H9 (cell line): ENCODE results near the gene ALCAM. TPM values are rescaled to one million over a fixed set of nuclear protein-coding genes. Genes with fewer than 3 reads are reported as not detected.

ENCODE experiments used
- DNase-seq: peaks from one replicate; pipeline ENCODE4 v3.0.0-alpha.2; 2017
- H2AFZ ChIP-seq: one replicate; pipeline ENCODE4 v1.6.1; 2013; ENCODE audit warnings: mild to moderate bottlenecking, low read length, control low read depth, moderate library complexity
- H2AK5ac ChIP-seq: 2 replicates; pipeline ENCODE4 v1.6.1; 2013; ENCODE audit warnings: low read length, control low read depth, mixed read lengths; ENCODE audit not compliant: insufficient read length
- H2BK120ac ChIP-seq: one replicate; pipeline ENCODE4 v1.6.1; 2013; ENCODE audit warnings: low read depth, mild to moderate bottlenecking, low read length, control low read depth, inconsistent platforms; ENCODE audit not compliant: poor library complexity, severe bottlenecking
- H2BK12ac ChIP-seq: 2 replicates; pipeline ENCODE4 v1.6.1; 2013; ENCODE audit warnings: low read length, control low read depth, mixed read lengths, low read depth; ENCODE audit not compliant: insufficient read length
- H2BK15ac ChIP-seq: 2 replicates; pipeline ENCODE4 v1.6.1; 2013; ENCODE audit warnings: low read depth, low read length, control low read depth
- H2BK20ac ChIP-seq: one replicate; pipeline ENCODE4 v1.6.1; 2013; ENCODE audit warnings: low read depth, mild to moderate bottlenecking, low read length, control low read depth, inconsistent platforms; ENCODE audit not compliant: poor library complexity, severe bottlenecking
- H2BK5ac ChIP-seq: 2 replicates; pipeline ENCODE4 v1.6.1; 2013; ENCODE audit warnings: low read length, control low read depth, mixed read lengths; ENCODE audit not compliant: insufficient read length
- H3K14ac ChIP-seq: 2 replicates; pipeline ENCODE4 v1.6.1; 2013; ENCODE audit warnings: low read length, control low read depth; ENCODE audit not compliant: insufficient read depth
- H3K18ac ChIP-seq: 2 replicates; pipeline ENCODE4 v1.6.1; 2013; ENCODE audit warnings: low read depth, mild to moderate bottlenecking, mixed read lengths, low read length, control low read depth; ENCODE audit not compliant: insufficient read length
- H3K23ac ChIP-seq: 2 replicates; pipeline ENCODE4 v1.6.1; 2013; ENCODE audit warnings: low read length, control low read depth, mixed read lengths, low read depth; ENCODE audit not compliant: insufficient read length
- H3K23me2 ChIP-seq: 2 replicates; pipeline ENCODE4 v1.6.1; 2013; ENCODE audit warnings: low read depth, mild to moderate bottlenecking, mixed read lengths, low read length, control low read depth; ENCODE audit not compliant: insufficient read length, poor library complexity, severe bottlenecking
- H3K27ac ChIP-seq: 2 replicates; pipeline ENCODE4 v1.5.1; 2013; ENCODE audit warnings: low read length, control low read depth, mixed read lengths, low read depth; ENCODE audit not compliant: insufficient read length
- H3K27me3 ChIP-seq: 2 replicates; pipeline ENCODE4 v1.6.1; 2013; ENCODE audit warnings: low read length, control low read depth, inconsistent platforms; ENCODE audit not compliant: insufficient read depth
- H3K4ac ChIP-seq: 2 replicates; pipeline ENCODE4 v1.6.1; 2013; ENCODE audit warnings: low read depth, mild to moderate bottlenecking, control low read depth, inconsistent platforms, low read length, moderate library complexity
- H3K4me1 ChIP-seq: 2 replicates; pipeline ENCODE4 v1.6.1; 2013; ENCODE audit warnings: low read length, control low read depth, inconsistent platforms; ENCODE audit not compliant: insufficient read depth
- H3K4me2 ChIP-seq: 2 replicates; pipeline ENCODE4 v1.6.1; 2013; ENCODE audit warnings: low read length, control low read depth, mixed read lengths; ENCODE audit not compliant: insufficient read length, insufficient read depth
- H3K56ac ChIP-seq: 2 replicates; pipeline ENCODE4 v1.6.1; 2013; ENCODE audit warnings: low read depth, mild to moderate bottlenecking, mixed read lengths, low read length, control low read depth; ENCODE audit not compliant: insufficient read length
- H3K79me1 ChIP-seq: 2 replicates; pipeline ENCODE4 v1.6.1; 2013; ENCODE audit warnings: low read depth, mild to moderate bottlenecking, moderate library complexity, low read length, control low read depth, inconsistent platforms; ENCODE audit not compliant: insufficient read depth, poor library complexity, severe bottlenecking
- H3K79me2 ChIP-seq: 2 replicates; pipeline ENCODE4 v1.6.1; 2013; ENCODE audit warnings: low read length, control low read depth, inconsistent platforms; ENCODE audit not compliant: insufficient read depth
- H3K9ac ChIP-seq: 2 replicates; pipeline ENCODE4 v1.6.1; 2013; ENCODE audit warnings: low read length, control low read depth, mixed read lengths; ENCODE audit not compliant: insufficient read length; ENCODE audit errors: extremely low read depth
- H3K9me3 ChIP-seq: one replicate; pipeline ENCODE4 v1.6.1; 2013; ENCODE audit warnings: low read depth, low read length, inconsistent platforms; ENCODE audit not compliant: control insufficient read depth
- H3T11ph ChIP-seq: one replicate; pipeline ENCODE4 v1.6.1; 2013; ENCODE audit warnings: mild to moderate bottlenecking, low read length, control low read depth, inconsistent platforms
- H4K20me1 ChIP-seq: one replicate; pipeline ENCODE4 v1.6.1; 2013; ENCODE audit not compliant: control insufficient read depth, insufficient read length, insufficient read depth
- H4K5ac ChIP-seq: 2 replicates; pipeline ENCODE4 v1.6.1; 2013; ENCODE audit warnings: low read depth, mild to moderate bottlenecking, mixed read lengths, low read length, control low read depth; ENCODE audit not compliant: insufficient read length
- H4K8ac ChIP-seq: replicated peaks from 2 replicates; pipeline ENCODE4 v1.6.1; 2013; ENCODE audit warnings: low read length, control low read depth, mixed read lengths, low read depth; ENCODE audit not compliant: insufficient read length
- H4K91ac ChIP-seq: 2 replicates; pipeline ENCODE4 v1.6.1; 2013; ENCODE audit warnings: low read depth, mild to moderate bottlenecking, moderate library complexity, mixed read lengths, low read length, control low read depth; ENCODE audit not compliant: insufficient read length
- H3K27ac Mint-ChIP-seq, 3 experiments: 2 replicates in 2 of 3; 3 replicates in 1 of 3; pipeline ENCODE4 v1.8.0; 2020 to 2021; ENCODE audit warnings: mixed read lengths in 3 of 3, mild to moderate bottlenecking in 1 of 3, moderate library complexity in 1 of 3
- H3K27me3 Mint-ChIP-seq: 2 replicates; pipeline ENCODE4 v1.8.0; 2021; ENCODE audit warnings: low read depth, mild to moderate bottlenecking, moderate library complexity, mixed read lengths
- H3K36me3 Mint-ChIP-seq, 3 experiments: 2 replicates in 2 of 3; 3 replicates in 1 of 3; pipeline ENCODE4 v1.8.0; 2020 to 2021; ENCODE audit warnings: low read depth in 3 of 3, mixed read lengths in 3 of 3; ENCODE audit not compliant: insufficient read depth in 1 of 3
- H3K4me1 Mint-ChIP-seq, 2 experiments: 2 replicates each; pipeline ENCODE4 v1.8.0; 2020; ENCODE audit warnings: mixed read lengths in 2 of 2
- H3K4me3 Mint-ChIP-seq, 2 experiments: 2 replicates in 1 of 2; 3 replicates in 1 of 2; pipeline ENCODE4 v1.8.0; 2020 to 2021; ENCODE audit warnings: mild to moderate bottlenecking in 2 of 2, mixed read lengths in 2 of 2, moderate library complexity in 1 of 2
- H3K9me3 Mint-ChIP-seq, 2 experiments: 2 replicates in 1 of 2; 3 replicates in 1 of 2; pipeline ENCODE4 v1.8.0; 2020; ENCODE audit warnings: mild to moderate bottlenecking in 2 of 2, mixed read lengths in 2 of 2, moderate library complexity in 1 of 2
- CTCF ChIP-seq: fragments of 200-600 bp; sonication (generic); conservative IDR thresholded peaks from 3 replicates; pipeline ENCODE4 v1.8.0; 2021; ENCODE audit warnings: antibody characterized with exemption, mild to moderate bottlenecking
- WGBS: extraction: QIAGEN DNeasy Blood & Tissue Kit; methylation state at CpG from one replicate; pipeline ENCODE4 v1.1.7; 2013; ENCODE audit warnings: missing lambda C conversion rate, low lambda C conversion rate, mixed read lengths; ENCODE audit not compliant: insufficient read length; ENCODE audit errors: extremely low coverage; 5-methylcytosine and 5-hydroxymethylcytosine counted together
- total RNA-seq: library from RNA; stranded (reverse); gene quantifications from 2 replicates; pipeline ENCODE4 v1.2.1, GENCODE V29; 2021

The ALCAM gene
- total RNA-seq, 1 experiment from 2014 or later: 43.7 TPM

- Mint-ChIP-seq H3K4me1 (peaks cover 22 to 25% of the 10 kb centered on the region in 2 experiments), H3K27ac (no peak overlapping the region), H3K36me3 (no peaks in the 10 kb centered on the region; a peak in 2 of 7 replicates), H3K9me3 (peaks cover 0 to 1% of the 10 kb centered on the region in 2 experiments; a peak in 1 of 5 replicates), H3K4me3 (no peak overlapping the region), H3K27me3 (no peaks in the 10 kb centered on the region)
- no peak overlapping the region for H3K56ac ChIP-seq
- no peak overlapping the region for H4K8ac ChIP-seq
- H4K91ac ChIP-seq: no peak overlapping the region
- H3K79me1 ChIP-seq: no peaks in the 10 kb centered on the region
- no peak overlapping the region for H2BK12ac ChIP-seq
- H3K9me3 ChIP-seq: no peaks in the 10 kb centered on the region
- no peak overlapping the region for H3K27ac ChIP-seq
- H2BK20ac ChIP-seq: no peak overlapping the region
- H3K4ac ChIP-seq: no peak overlapping the region
- H4K5ac ChIP-seq: no peak overlapping the region
- peaks cover 2% of the 10 kb centered on the region; the same call in 1 of the 2 replicates for H3K4me1 ChIP-seq
- H2BK5ac ChIP-seq: no peak overlapping the region
- no peaks in the 10 kb centered on the region for H3K79me2 ChIP-seq
- no peak overlapping the region for H2BK15ac ChIP-seq
- H3K9ac ChIP-seq: no peak overlapping the region
- H3K14ac ChIP-seq: no peak overlapping the region
- no peak overlapping the region for H2AK5ac ChIP-seq
- H3K27me3 ChIP-seq: no peaks in the 10 kb centered on the region
- TF ChIP-seq CTCF: no peak
- no peaks in the 10 kb centered on the region for H3K23me2 ChIP-seq
- WGBS: no CpG with 5 or more reads among the region's 4 CpGs
- no peak for DNase-seq
- no peak overlapping the region for H3T11ph ChIP-seq
- no peak overlapping the region for H3K18ac ChIP-seq
- no peak overlapping the region for H3K4me2 ChIP-seq
- no peak overlapping the region for H2BK120ac ChIP-seq
- H3K23ac ChIP-seq: no peak overlapping the region
- no peaks in the 10 kb centered on the region for H4K20me1 ChIP-seq
- H2AFZ ChIP-seq: no peak overlapping the region
Observed at GRCh38 chr3:105497386-105497785, 130.7 kb downstream of the ALCAM start.
